ENCODE data around the gene CR1L.

DNA sequence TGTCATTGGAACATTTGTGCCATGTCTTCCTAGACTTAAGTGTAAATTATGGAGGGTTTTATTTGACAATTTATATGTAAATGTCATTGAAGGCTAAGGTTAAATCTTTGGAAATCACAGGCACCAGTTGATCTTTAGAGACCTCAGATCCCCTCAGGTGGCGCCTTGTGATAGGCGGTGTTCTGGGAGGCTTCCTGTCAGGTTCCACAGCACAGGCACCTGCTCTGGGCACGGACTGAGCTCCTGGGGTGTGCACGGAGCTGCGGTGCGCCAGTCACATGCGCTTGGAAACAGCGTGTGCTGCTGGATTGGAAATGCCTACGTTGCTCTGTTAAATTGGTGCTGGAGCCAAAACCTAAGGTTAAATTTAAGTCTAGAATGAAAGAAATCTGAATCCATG lies 119.0 kb downstream of the CR1L start:
- TF ChIP-seq TAF1 (IDR thresholded peaks at IDR 0.05; ENCODE audit: low read depth): no peak
- TF ChIP-seq POLR2AphosphoS5 (IDR thresholded peaks at IDR 0.05): no peak
- no peak for TF ChIP-seq EZH2 (IDR thresholded peaks at IDR 0.05; ENCODE audit: borderline replicate concordance, insufficient read depth, low read length, poor library complexity, severe bottlenecking)
- TF ChIP-seq, protein P1, sequence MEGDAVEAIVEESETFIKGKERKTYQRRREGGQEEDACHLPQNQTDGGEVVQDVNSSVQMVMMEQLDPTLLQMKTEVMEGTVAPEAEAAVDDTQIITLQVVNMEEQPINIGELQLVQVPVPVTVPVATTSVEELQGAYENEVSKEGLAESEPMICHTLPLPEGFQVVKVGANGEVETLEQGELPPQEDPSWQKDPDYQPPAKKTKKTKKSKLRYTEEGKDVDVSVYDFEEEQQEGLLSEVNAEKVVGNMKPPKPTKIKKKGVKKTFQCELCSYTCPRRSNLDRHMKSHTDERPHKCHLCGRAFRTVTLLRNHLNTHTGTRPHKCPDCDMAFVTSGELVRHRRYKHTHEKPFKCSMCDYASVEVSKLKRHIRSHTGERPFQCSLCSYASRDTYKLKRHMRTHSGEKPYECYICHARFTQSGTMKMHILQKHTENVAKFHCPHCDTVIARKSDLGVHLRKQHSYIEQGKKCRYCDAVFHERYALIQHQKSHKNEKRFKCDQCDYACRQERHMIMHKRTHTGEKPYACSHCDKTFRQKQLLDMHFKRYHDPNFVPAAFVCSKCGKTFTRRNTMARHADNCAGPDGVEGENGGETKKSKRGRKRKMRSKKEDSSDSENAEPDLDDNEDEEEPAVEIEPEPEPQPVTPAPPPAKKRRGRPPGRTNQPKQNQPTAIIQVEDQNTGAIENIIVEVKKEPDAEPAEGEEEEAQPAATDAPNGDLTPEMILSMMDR (IDR thresholded peaks at IDR 0.05; ENCODE audit: poor library complexity, severe bottlenecking): no peak
